ENCODE data around the gene LYPD8. TPM values are rescaled to one million over a fixed set of nuclear protein-coding genes. Genes with fewer than 3 reads are reported as not detected.
A peak's percentile ranks its signal among the peaks of the same experiment; 100 is the strongest.
"Not testable (repeated sequence)": the region's sequence is repeated elsewhere in the genome, so short reads cannot be mapped to it uniquely, and the experiment has no call there.

LYPD8 gene, protein sequence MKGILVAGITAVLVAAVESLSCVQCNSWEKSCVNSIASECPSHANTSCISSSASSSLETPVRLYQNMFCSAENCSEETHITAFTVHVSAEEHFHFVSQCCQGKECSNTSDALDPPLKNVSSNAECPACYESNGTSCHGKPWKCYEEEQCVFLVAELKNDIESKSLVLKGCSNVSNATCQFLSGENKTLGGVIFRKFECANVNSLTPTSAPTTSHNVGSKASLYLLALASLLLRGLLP
- total RNA-seq (not detected), polyA plus RNA-seq (not detected), total RNA-seq (0 reads per million in 6 experiments)

GRCh38 chr1:248755517-248755916, at the start of gene LYPD8:
Gene LYPD8 (minus strand): TSS chr1:248755759. CDS start chr1:248751081, 4,678 bp downstream.
- H3K27ac Mint-ChIP-seq, result no peak within 1 kb of the TSS
- ATAC-seq, result no peak
- DNase-seq, result no peak
- peaks cover 4 to 15% (median 11%) of the 10 kb centered on the region in 4 donors for H3K4me1 Mint-ChIP-seq
- no peak within 1 kb of the TSS for H3K4me3 Mint-ChIP-seq
- POLR2A ChIA-PET, result no interaction called here
- H3K9me3 Mint-ChIP-seq, result peaks cover under 1 to 5% (median 1%) of the 10 kb centered on the region in 9 donors
- H3K27me3 Mint-ChIP-seq, result peaks cover 2 to 12% (median 4%) of the 10 kb centered on the region in 5 donors
- H3K36me3 Mint-ChIP-seq, result peaks cover 0 to 8% (median 0%) of the 10 kb centered on the region in 3 donors

GRCh38 chr1:248804771-248805681, 49.5 kb upstream of the LYPD8 start:
- DNase-seq, result no peak
- no peak for ATAC-seq
- Mint-ChIP-seq H3K4me1 (peaks cover 14 to 38% (median 18%) of the 10 kb centered on the region in 4 donors), H3K9me3 (no peaks in the 10 kb centered on the region), H3K27ac (peak overlapping the region in 6 of 10 donors; percentile 49 to 76 (median 62)), H3K36me3 (no peaks in the 10 kb centered on the region), H3K4me3 (peak overlapping the region in 2 of 10 donors; percentile 19 to 62), H3K27me3 (peaks cover 5 to 27% (median 17%) of the 10 kb centered on the region in 5 donors)
- POLR2A ChIA-PET, result no interaction called here

- peaks cover 5 to 39% (median 17%) of the 10 kb centered on the region in 5 donors for H3K27me3 Mint-ChIP-seq
- H3K9me3 Mint-ChIP-seq, ATAC-seq: not testable (repeated sequence)
These were observed 47.9 kb upstream of the LYPD8 start for GRCh38 chr1:248803501-248803900.

GRCh38 chr1:248802454-248802853, 46.9 kb upstream of the LYPD8 start:
- Mint-ChIP-seq H3K36me3 (no peaks in the 10 kb centered on the region), H3K9me3 (no peaks in the 10 kb centered on the region), H3K27ac (no peak overlapping the region), H3K4me3 (no peak overlapping the region), H3K27me3 (peaks cover 8 to 49% (median 17%) of the 10 kb centered on the region in 5 donors), H3K4me1 (peaks cover 8 to 38% (median 18%) of the 10 kb centered on the region in 4 donors)
- DNase-seq, result no peak
- POLR2A ChIA-PET, result no interaction called here
- no peak for ATAC-seq

More at GRCh38 chr1:248803501-248803900, 47.9 kb upstream of the LYPD8 start:
- H3K4me3 Mint-ChIP-seq, POLR2A ChIA-PET, DNase-seq, H3K36me3 Mint-ChIP-seq: not testable (repeated sequence)
- H3K4me1 Mint-ChIP-seq, result peaks cover 8 to 38% (median 18%) of the 10 kb centered on the region in 4 donors
- H3K27ac Mint-ChIP-seq, result peak overlapping the region in 1 of 10 donors; percentile 26

GRCh38 chr1:248800459-248800858, 44.9 kb upstream of the LYPD8 start:
- peaks cover 0 to 17% (median 6%) of the 10 kb centered on the region in 9 donors for H3K9me3 Mint-ChIP-seq
- no peak overlapping the region for H3K4me3 Mint-ChIP-seq
- ATAC-seq, result no peak
- peaks cover 11 to 56% (median 20%) of the 10 kb centered on the region in 5 donors for H3K27me3 Mint-ChIP-seq
- H3K4me1 Mint-ChIP-seq, result peaks cover 5 to 20% (median 11%) of the 10 kb centered on the region in 4 donors
- H3K27ac Mint-ChIP-seq, result no peak overlapping the region
- no peak for DNase-seq
- peaks cover 0 to 6% (median 0%) of the 10 kb centered on the region in 3 donors for H3K36me3 Mint-ChIP-seq
- POLR2A ChIA-PET, result no interaction called here

GRCh38 chr1:248798791-248799190, 43.2 kb upstream of the LYPD8 start:
- no peak overlapping the region for H3K4me3 Mint-ChIP-seq
- peaks cover 0 to 32% (median 17%) of the 10 kb centered on the region in 9 donors for H3K9me3 Mint-ChIP-seq
- ATAC-seq, result no peak
- DNase-seq, result no peak
- H3K36me3 Mint-ChIP-seq, result peaks cover 0 to 17% (median 0%) of the 10 kb centered on the region in 3 donors
- POLR2A ChIA-PET, result interaction anchor here (1.2 kb wide), 1 partner anchor 10 kb away, joined by 3 read pairs; no protein-coding TSS in a partner anchor
- peaks cover 11 to 52% (median 18%) of the 10 kb centered on the region in 5 donors for H3K27me3 Mint-ChIP-seq
- H3K4me1 Mint-ChIP-seq, result peaks cover 0 to 10% (median 0%) of the 10 kb centered on the region in 4 donors
- H3K27ac Mint-ChIP-seq, result no peak overlapping the region

GRCh38 chr1:248794663-248795062, 39.1 kb upstream of the LYPD8 start:
- ATAC-seq, POLR2A ChIA-PET, H3K4me3 Mint-ChIP-seq, DNase-seq, H3K27ac Mint-ChIP-seq: not testable (repeated sequence)
- Mint-ChIP-seq H3K27me3 (peaks cover 3 to 26% (median 7%) of the 10 kb centered on the region in 5 donors), H3K9me3 (peaks cover 3 to 48% (median 20%) of the 10 kb centered on the region in 9 donors), H3K4me1 (peaks cover 0 to 20% (median 0%) of the 10 kb centered on the region in 4 donors), H3K36me3 (peaks cover 0 to 20% (median 0%) of the 10 kb centered on the region in 3 donors)

DNA sequence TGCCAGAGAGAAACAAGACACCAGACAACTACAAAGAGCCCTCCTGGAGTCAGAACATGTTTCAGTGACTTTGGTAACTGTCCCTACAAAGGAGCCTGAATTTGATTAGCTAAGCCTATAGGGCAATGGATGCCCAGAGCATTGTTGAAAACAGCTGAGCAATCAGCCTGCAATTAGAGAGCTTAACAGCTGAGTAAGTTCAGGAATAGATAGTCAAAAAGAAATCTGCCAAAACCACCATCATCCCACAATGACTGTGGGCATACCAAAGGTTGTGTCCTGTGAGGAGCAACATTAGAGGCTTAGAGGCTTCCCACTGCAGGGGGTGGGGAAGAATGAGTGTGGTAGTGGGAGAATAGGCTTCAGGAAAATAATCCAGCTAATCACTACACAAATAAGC, 38.0 kb upstream of the LYPD8 start:
- Mint-ChIP-seq H3K27me3 (peaks cover 2 to 18% (median 7%) of the 10 kb centered on the region in 5 donors), H3K4me3 (no peak overlapping the region), H3K27ac (no peak overlapping the region), H3K9me3 (peaks cover 3 to 48% (median 20%) of the 10 kb centered on the region in 9 donors), H3K4me1 (peaks cover 0 to 20% (median 0%) of the 10 kb centered on the region in 4 donors), H3K36me3 (peaks cover 0 to 20% (median 0%) of the 10 kb centered on the region in 3 donors)
- POLR2A ChIA-PET, result no interaction called here
- DNase-seq (no peak), ATAC-seq (no peak)

GRCh38 chr1:248792342-248792741, 36.8 kb upstream of the LYPD8 start:
- Mint-ChIP-seq H3K36me3 (peaks cover 0 to 20% (median 0%) of the 10 kb centered on the region in 3 donors), H3K27me3 (peaks cover 0 to 8% (median 3%) of the 10 kb centered on the region in 5 donors), H3K9me3 (peaks cover 3 to 48% (median 20%) of the 10 kb centered on the region in 9 donors), H3K4me1 (peaks cover 0 to 20% (median 0%) of the 10 kb centered on the region in 4 donors), H3K27ac (peak overlapping the region in 2 of 10 donors; percentile 17 to 22), H3K4me3 (no peak overlapping the region)
- POLR2A ChIA-PET, result no interaction called here
- no peak for ATAC-seq
- DNase-seq, result no peak

DNA sequence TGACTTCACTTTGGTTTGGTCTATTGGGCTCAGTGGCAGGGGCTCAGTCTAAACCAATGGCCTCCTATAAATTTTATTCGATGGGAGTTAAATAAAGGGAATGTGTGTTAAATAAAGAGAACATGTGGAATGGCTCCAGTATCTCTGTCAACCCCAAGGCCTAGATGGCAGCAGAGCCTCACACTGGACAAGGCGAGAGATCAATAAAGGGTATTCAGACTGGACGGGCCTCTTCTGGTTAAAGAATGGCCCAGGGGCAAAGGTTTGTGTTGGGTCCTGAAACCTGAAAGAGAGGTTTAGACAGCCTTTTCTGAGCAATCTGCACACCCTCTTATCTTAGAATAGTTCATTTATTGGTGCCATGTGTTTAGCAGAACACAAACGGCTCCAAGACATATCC, 35.5 kb upstream of the LYPD8 start:
- Mint-ChIP-seq H3K4me1 (peaks cover 0 to 27% (median 1%) of the 10 kb centered on the region in 4 donors), H3K36me3 (peaks cover 0 to 14% (median 0%) of the 10 kb centered on the region in 3 donors), H3K4me3 (no peak overlapping the region), H3K27ac (no peak overlapping the region), H3K27me3 (peaks cover 0 to 5% (median under 1%) of the 10 kb centered on the region in 5 donors), H3K9me3 (peaks cover 3 to 37% (median 20%) of the 10 kb centered on the region in 9 donors)
- POLR2A ChIA-PET, result no interaction called here
- DNase-seq (no peak), ATAC-seq (no peak)

- POLR2A ChIA-PET, result no interaction called here
- H3K27ac Mint-ChIP-seq, result no peak overlapping the region
- ATAC-seq (no peak), DNase-seq (no peak)
- H3K4me3 Mint-ChIP-seq, result no peak overlapping the region
- peaks cover 0 to 32% (median 1%) of the 10 kb centered on the region in 4 donors for H3K4me1 Mint-ChIP-seq
- H3K27me3 Mint-ChIP-seq, result peaks cover 0 to 5% (median 0%) of the 10 kb centered on the region in 5 donors
- H3K9me3 Mint-ChIP-seq, result peaks cover 3 to 31% (median 20%) of the 10 kb centered on the region in 9 donors
- peaks cover 0 to 14% (median 0%) of the 10 kb centered on the region in 3 donors for H3K36me3 Mint-ChIP-seq
These were observed 34.9 kb upstream of the LYPD8 start for GRCh38 chr1:248790456-248790855.

GRCh38 chr1:248789337-248789736, 33.8 kb upstream of the LYPD8 start:
- not testable (repeated sequence) for H3K27ac Mint-ChIP-seq, H3K27me3 Mint-ChIP-seq, DNase-seq, H3K4me3 Mint-ChIP-seq, H3K36me3 Mint-ChIP-seq, ATAC-seq
- peaks cover 0 to 35% (median 1%) of the 10 kb centered on the region in 4 donors for H3K4me1 Mint-ChIP-seq
- POLR2A ChIA-PET, result interaction anchor here (1.2 kb wide), 1 partner anchor 10 kb away, joined by 3 read pairs; no protein-coding TSS in a partner anchor
- H3K9me3 Mint-ChIP-seq, result peaks cover 3 to 21% (median 9%) of the 10 kb centered on the region in 9 donors
